Right lobe of liver (tissue), 4 donors: ENCODE results near the gene BCL2A1.
"Not testable (repeated sequence)": the region's sequence is repeated elsewhere in the genome, so short reads cannot be mapped to it uniquely, and the experiment has no call there.

Experiments
- POLR2A ChIP-seq: fragments of 450-650 bp; IDR thresholded peaks from one replicate; pipeline ENCODE4 v1.6.1; 2017; ENCODE audit warnings: antibody characterized with exemption, mild to moderate bottlenecking
- TF ChIP-seq, protein P1 (sequence below), 4 donors: fragments of 200-600 bp in 3 of 4; fragments of 450-650 bp in 1 of 4; IDR thresholded peaks; one replicate each; pipeline versions ENCODE4 v1.5.1 to v1.8.0; 2016 to 2022; ENCODE audit warnings: antibody characterized with exemption in 4 of 4, mild to moderate bottlenecking in 2 of 4
- donor health status: DM: no; HTN: no; CAD: no.
- donor health status: DM: no; HTN: no; CAD: no.
- donor health status: DM: no; HTN: yes; CAD: no.

DNA sequence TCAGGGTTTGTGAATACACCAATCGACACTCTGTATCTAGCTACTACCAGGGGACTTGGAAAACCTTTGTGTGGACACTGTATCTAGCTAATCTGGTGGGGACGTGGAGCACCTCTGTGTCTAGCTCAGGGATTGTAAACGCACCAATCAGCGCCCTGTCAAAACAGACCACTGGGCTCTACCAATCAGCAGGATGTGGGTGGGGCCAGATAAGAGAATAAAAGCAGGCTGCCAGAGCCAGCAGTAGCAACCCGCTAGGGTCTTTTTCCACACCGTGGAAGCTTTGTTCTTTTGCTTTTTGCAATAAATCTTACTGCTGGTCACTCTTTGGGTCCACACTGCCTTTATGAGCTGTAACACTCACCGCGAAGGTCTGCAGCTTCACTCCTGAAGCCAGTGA lies 46.1 kb upstream of the BCL2A1 start:
- TF ChIP-seq, protein P1, sequence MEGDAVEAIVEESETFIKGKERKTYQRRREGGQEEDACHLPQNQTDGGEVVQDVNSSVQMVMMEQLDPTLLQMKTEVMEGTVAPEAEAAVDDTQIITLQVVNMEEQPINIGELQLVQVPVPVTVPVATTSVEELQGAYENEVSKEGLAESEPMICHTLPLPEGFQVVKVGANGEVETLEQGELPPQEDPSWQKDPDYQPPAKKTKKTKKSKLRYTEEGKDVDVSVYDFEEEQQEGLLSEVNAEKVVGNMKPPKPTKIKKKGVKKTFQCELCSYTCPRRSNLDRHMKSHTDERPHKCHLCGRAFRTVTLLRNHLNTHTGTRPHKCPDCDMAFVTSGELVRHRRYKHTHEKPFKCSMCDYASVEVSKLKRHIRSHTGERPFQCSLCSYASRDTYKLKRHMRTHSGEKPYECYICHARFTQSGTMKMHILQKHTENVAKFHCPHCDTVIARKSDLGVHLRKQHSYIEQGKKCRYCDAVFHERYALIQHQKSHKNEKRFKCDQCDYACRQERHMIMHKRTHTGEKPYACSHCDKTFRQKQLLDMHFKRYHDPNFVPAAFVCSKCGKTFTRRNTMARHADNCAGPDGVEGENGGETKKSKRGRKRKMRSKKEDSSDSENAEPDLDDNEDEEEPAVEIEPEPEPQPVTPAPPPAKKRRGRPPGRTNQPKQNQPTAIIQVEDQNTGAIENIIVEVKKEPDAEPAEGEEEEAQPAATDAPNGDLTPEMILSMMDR (IDR thresholded peaks at IDR 0.05): not testable (repeated sequence)
- TF ChIP-seq POLR2A: not testable (repeated sequence)
